NCI-H2171 treated with DMSO at 0.1 percent for 48 hours (cell line): ENCODE data around the gene GSTA1.
"Not testable (repeated sequence)": the region's sequence is repeated elsewhere in the genome, so short reads cannot be mapped to it uniquely, and the experiment has no call there.

Source experiments
- DNase-seq: peaks from one replicate; lab custom pipeline; 2025; lab: John Stamatoyannopoulos, UW

GSTA1 gene

GRCh38 chr6:52808660-52809059 lies 5.0 kb upstream of the GSTA1 start:
- no peak for DNase-seq

GRCh38 chr6:52802806-52803205 lies 810 bp downstream of the GSTA1 start:
- DNase-seq = no peak

GRCh38 chr6:52801188-52801841 lies 2.3 kb downstream of the GSTA1 start:
- no peak for DNase-seq

GRCh38 chr6:52799272-52799671 lies 4.3 kb downstream of the GSTA1 start:
- DNase-seq = not testable (repeated sequence)

GRCh38 chr6:52794366-52794765 lies 9.2 kb downstream of the GSTA1 start:
- DNase-seq = not testable (repeated sequence)

GRCh38 chr6:52790861-52791260 lies 12.8 kb downstream of the GSTA1 start:
- no peak for DNase-seq

- not testable (repeated sequence) for DNase-seq
These were observed 14.0 kb downstream of the GSTA1 start for GRCh38 chr6:52789658-52790057.

- DNase-seq = no peak
These were observed 15.1 kb downstream of the GSTA1 start for GRCh38 chr6:52788478-52788877.

GRCh38 chr6:52787917-52788316 lies 15.7 kb downstream of the GSTA1 start:
- DNase-seq = no peak

- no peak for DNase-seq
These were observed 17.2 kb downstream of the GSTA1 start for GRCh38 chr6:52786249-52786956.

- DNase-seq = not testable (repeated sequence)
These were observed 20.8 kb downstream of the GSTA1 start for GRCh38 chr6:52782696-52783274.

- not testable (repeated sequence) for DNase-seq
These were observed 21.4 kb downstream of the GSTA1 start for GRCh38 chr6:52782209-52782608.

- no peak for DNase-seq
These were observed 24.4 kb downstream of the GSTA1 start for GRCh38 chr6:52779237-52779636.

- not testable (repeated sequence) for DNase-seq
These were observed 26.8 kb downstream of the GSTA1 start for GRCh38 chr6:52776711-52777351.

- DNase-seq = not testable (repeated sequence)
These were observed 34.2 kb downstream of the GSTA1 start for GRCh38 chr6:52769399-52769798.

- not testable (repeated sequence) for DNase-seq
These were observed 36.0 kb downstream of the GSTA1 start for GRCh38 chr6:52767658-52768057.

GRCh38 chr6:52763322-52763916 lies 40.2 kb downstream of the GSTA1 start, which contains the start of gene GSTA2:
Gene GSTA2 (minus strand): TSS chr6:52763475. CDS start chr6:52757947, 5,528 bp downstream.
- DNase-seq = not testable (repeated sequence)

GRCh38 chr6:52761673-52762491 lies 41.7 kb downstream of the GSTA1 start:
- not testable (repeated sequence) for DNase-seq

GRCh38 chr6:52760105-52760765 lies 43.4 kb downstream of the GSTA1 start:
- DNase-seq = no peak

GRCh38 chr6:52759085-52759484 lies 44.5 kb downstream of the GSTA1 start:
- DNase-seq = no peak
